BLaER1 (cell line): ENCODE measurements around the gene GMDS.

Source experiments
- H3K27ac ChIP-seq: shearing (Covaris generic); formaldehyde crosslinking; 2 replicates; pipeline ENCODE4 v1.8.1; 2022
- H3K27me3 ChIP-seq: shearing (Covaris generic); formaldehyde crosslinking; 2 replicates; pipeline ENCODE4 v1.8.1; 2022
- H3K36me3 ChIP-seq: shearing (Covaris generic); formaldehyde crosslinking; 2 replicates; pipeline ENCODE4 v1.8.1; 2022
- H3K4me1 ChIP-seq: shearing (Covaris generic); formaldehyde crosslinking; 2 replicates; pipeline ENCODE4 v1.8.1; 2022
- H3K4me2 ChIP-seq: shearing (Covaris generic); formaldehyde crosslinking; 2 replicates; pipeline ENCODE4 v1.8.1; 2022
- H3K4me3 ChIP-seq: shearing (Covaris generic); formaldehyde crosslinking; 2 replicates; pipeline ENCODE4 v1.8.1; 2022
- H3K9ac ChIP-seq: shearing (Covaris generic); formaldehyde crosslinking; 2 replicates; pipeline ENCODE4 v1.8.1; 2022
- H3K9me3 ChIP-seq: shearing (Covaris generic); formaldehyde crosslinking; 2 replicates; pipeline ENCODE4 v1.8.1; 2022
- H4K20me1 ChIP-seq: shearing (Covaris generic); formaldehyde crosslinking; 2 replicates; pipeline ENCODE4 v1.8.1; 2022
- Cebpa-rat ChIP-seq: shearing (Covaris generic); IDR thresholded peaks from 2 replicates; pipeline ENCODE4 v1.8.1; 2022

Gene GMDS

GRCh38 chr6:1605004-1605892 is 640.2 kb downstream of the GMDS start:
- no peaks in the 10 kb centered on the region for H3K36me3 ChIP-seq
- no peak overlapping the region for H3K27ac ChIP-seq
- no peak overlapping the region for H3K9ac ChIP-seq
- H4K20me1 ChIP-seq = peaks cover 78% of the 10 kb centered on the region
- TF ChIP-seq Cebpa-rat = no peak
- peaks cover 99% of the 10 kb centered on the region for H3K27me3 ChIP-seq
- peaks cover 40% of the 10 kb centered on the region for H3K4me1 ChIP-seq
- H3K9me3 ChIP-seq = peaks cover 2% of the 10 kb centered on the region; the same call in 1 of the 2 replicates
- H3K4me2 ChIP-seq = peak overlapping the region; percentile 73
- H3K4me3 ChIP-seq = peak overlapping the region; percentile 48

DNA sequence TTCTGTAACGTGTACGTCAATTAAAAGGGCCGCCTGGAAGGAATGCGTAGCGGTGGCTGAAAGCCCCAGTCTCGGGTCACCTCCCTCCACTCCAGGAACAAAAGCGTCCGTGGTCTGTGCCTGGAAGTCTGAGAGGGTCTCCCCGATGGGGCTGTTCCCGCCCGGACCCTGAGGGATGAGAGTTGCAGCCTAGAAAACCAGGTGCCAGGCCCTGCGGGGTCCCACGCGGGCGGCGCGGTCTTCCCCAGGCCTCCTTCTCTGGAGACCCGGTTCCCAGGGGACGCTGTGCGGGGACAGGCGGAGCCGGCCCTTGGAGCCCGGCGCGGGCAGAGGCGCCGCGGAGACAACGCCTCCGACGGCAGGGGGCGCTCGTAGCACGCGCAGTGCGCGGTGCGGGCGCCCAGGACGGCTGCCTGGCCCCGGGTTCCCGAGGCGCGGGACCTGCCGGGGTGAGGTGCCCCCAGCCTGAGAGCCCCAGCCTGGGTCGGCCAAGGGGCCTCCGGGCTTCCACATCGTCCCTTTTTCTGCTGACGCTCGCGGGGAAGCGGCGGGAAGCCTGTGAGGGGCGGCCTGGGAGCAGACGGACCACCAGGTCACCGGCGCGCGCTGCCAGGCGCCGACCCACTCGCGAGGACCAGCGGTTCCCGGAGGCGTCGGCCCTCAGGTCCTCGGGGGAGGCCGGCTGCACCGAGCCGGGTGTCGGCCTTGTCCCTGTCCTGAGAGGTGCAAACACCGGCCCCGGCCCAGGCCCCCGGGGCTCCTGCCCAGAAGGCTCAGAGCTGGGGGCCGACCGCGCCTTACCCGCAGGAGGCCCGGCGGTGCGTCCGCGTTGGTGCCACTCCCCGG is 641.0 kb downstream of the GMDS start:
- peak overlapping the region; percentile 73 for H3K4me2 ChIP-seq
- no peaks in the 10 kb centered on the region for H3K36me3 ChIP-seq
- no peaks in the 10 kb centered on the region for H3K9me3 ChIP-seq
- no peak overlapping the region for H3K27ac ChIP-seq
- peaks cover 98% of the 10 kb centered on the region for H3K27me3 ChIP-seq
- peaks cover 72% of the 10 kb centered on the region for H4K20me1 ChIP-seq
- H3K4me1 ChIP-seq = peaks cover 34% of the 10 kb centered on the region
- no peak overlapping the region for H3K9ac ChIP-seq
- TF ChIP-seq Cebpa-rat = no peak
- peak overlapping the region; percentile 48 for H3K4me3 ChIP-seq

GRCh38 chr6:1603708-1604107 is 641.7 kb downstream of the GMDS start:
- H4K20me1 ChIP-seq = peaks cover 65% of the 10 kb centered on the region
- no peaks in the 10 kb centered on the region for H3K9me3 ChIP-seq
- H3K4me3 ChIP-seq = no peak overlapping the region
- peak overlapping the region; percentile 73; the same call in 1 of the 2 replicates for H3K4me2 ChIP-seq
- peaks cover 27% of the 10 kb centered on the region for H3K4me1 ChIP-seq
- no peak overlapping the region for H3K27ac ChIP-seq
- no peaks in the 10 kb centered on the region for H3K36me3 ChIP-seq
- H3K9ac ChIP-seq = no peak overlapping the region
- H3K27me3 ChIP-seq = peaks cover 96% of the 10 kb centered on the region
- no peak for TF ChIP-seq Cebpa-rat

GRCh38 chr6:1602049-1602713 is 643.2 kb downstream of the GMDS start:
- Histone ChIP-seq H3K27me3 (peaks cover 81% of the 10 kb centered on the region), H3K9me3 (no peaks in the 10 kb centered on the region)

GRCh38 chr6:1601158-1602048 is 644.0 kb downstream of the GMDS start:
- Histone ChIP-seq H3K9ac (no peak overlapping the region), H3K27ac (no peak overlapping the region), H3K4me1 (peaks cover 19% of the 10 kb centered on the region), H3K36me3 (no peaks in the 10 kb centered on the region), H3K4me2 (no peak overlapping the region), H3K27me3 (peaks cover 73% of the 10 kb centered on the region), H3K9me3 (no peaks in the 10 kb centered on the region), H3K4me3 (no peak overlapping the region), H4K20me1 (peaks cover 42% of the 10 kb centered on the region)
- no peak for TF ChIP-seq Cebpa-rat

More at GRCh38 chr6:1602049-1602713, 643.2 kb downstream of the GMDS start:
- no peak overlapping the region for H3K4me2 ChIP-seq
- no peak overlapping the region for H3K27ac ChIP-seq
- H3K4me1 ChIP-seq = peaks cover 19% of the 10 kb centered on the region
- H3K9ac ChIP-seq = no peak overlapping the region
- no peak overlapping the region for H3K4me3 ChIP-seq
- no peak for TF ChIP-seq Cebpa-rat
- peaks cover 50% of the 10 kb centered on the region for H4K20me1 ChIP-seq
- no peaks in the 10 kb centered on the region for H3K36me3 ChIP-seq

- H3K4me3 ChIP-seq = no peak overlapping the region
- H3K27ac ChIP-seq = no peak overlapping the region
- peaks cover 70% of the 10 kb centered on the region for H3K27me3 ChIP-seq
- H3K36me3 ChIP-seq = no peaks in the 10 kb centered on the region
- no peak for TF ChIP-seq Cebpa-rat
- H3K9ac ChIP-seq = no peak overlapping the region
- peaks cover 24% of the 10 kb centered on the region for H3K4me1 ChIP-seq
- peaks cover 37% of the 10 kb centered on the region for H4K20me1 ChIP-seq
- H3K4me2 ChIP-seq = no peak overlapping the region
- H3K9me3 ChIP-seq = no peaks in the 10 kb centered on the region
Observed at GRCh38 chr6:1600764-1601157, 644.6 kb downstream of the GMDS start.

DNA sequence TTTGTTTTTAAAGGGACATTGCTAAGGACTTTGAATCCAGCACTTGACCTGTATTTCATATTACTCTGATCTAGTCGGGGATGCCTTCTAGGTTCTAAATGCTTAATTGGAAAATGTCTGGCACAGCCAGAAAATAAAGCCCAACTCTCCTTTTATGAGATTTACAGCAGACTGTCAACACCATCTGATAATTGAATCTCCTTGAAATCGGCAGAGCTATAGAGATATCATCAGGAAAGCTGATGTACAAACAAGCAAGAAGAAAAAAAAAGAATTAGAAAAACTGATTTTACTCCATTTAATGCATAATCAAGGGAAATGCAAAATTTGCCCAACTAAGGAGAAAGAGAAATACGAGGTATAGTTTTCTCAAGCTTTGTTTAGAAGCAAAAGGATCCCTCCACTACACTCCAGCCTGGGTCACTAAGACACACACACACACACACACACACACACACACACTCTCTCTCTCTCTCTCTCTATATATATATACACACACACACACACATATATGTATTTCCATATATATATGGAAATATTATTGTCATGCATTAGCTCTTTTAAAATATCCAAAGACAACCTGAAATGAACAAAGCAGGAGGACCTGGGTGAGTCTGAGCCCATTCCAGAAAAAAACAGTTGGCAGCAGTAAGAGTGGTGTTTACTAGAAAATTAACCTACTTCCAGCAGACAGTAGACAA is 645.2 kb downstream of the GMDS start:
- H3K36me3 ChIP-seq = no peaks in the 10 kb centered on the region
- peaks cover 70% of the 10 kb centered on the region for H3K27me3 ChIP-seq
- no peak overlapping the region for H3K4me2 ChIP-seq
- H3K27ac ChIP-seq = no peak overlapping the region
- peaks cover 37% of the 10 kb centered on the region for H4K20me1 ChIP-seq
- peaks cover 24% of the 10 kb centered on the region for H3K4me1 ChIP-seq
- H3K9me3 ChIP-seq = no peaks in the 10 kb centered on the region
- no peak overlapping the region for H3K4me3 ChIP-seq
- H3K9ac ChIP-seq = no peak overlapping the region
- no peak for TF ChIP-seq Cebpa-rat

- no peak overlapping the region for H3K27ac ChIP-seq
- peaks cover 70% of the 10 kb centered on the region for H3K27me3 ChIP-seq
- no peak overlapping the region for H3K4me2 ChIP-seq
- H3K36me3 ChIP-seq = no peaks in the 10 kb centered on the region
- no peaks in the 10 kb centered on the region for H3K9me3 ChIP-seq
- peaks cover 32% of the 10 kb centered on the region for H4K20me1 ChIP-seq
- TF ChIP-seq Cebpa-rat = no peak
- no peak overlapping the region for H3K4me3 ChIP-seq
- peaks cover 24% of the 10 kb centered on the region for H3K4me1 ChIP-seq
- H3K9ac ChIP-seq = no peak overlapping the region
Observed at GRCh38 chr6:1599469-1599868, 645.9 kb downstream of the GMDS start.
